ENCODE data around the gene ZSCAN31. TPM values are rescaled to one million over a fixed set of nuclear protein-coding genes. Genes with fewer than 3 reads are reported as not detected.

The ZSCAN31 gene
- total and polyA plus RNA-seq, 9 of the 15 experiments (the other 6 are each of a cell fraction or from before 2014, with no cell fraction given): 3.9 to 12.1 (median 7.0) TPM

GRCh38 chr6:28353981-28354676 lies 18.2 kb upstream of the ZSCAN31 start (continued):
- TF ChIP-seq, protein P1, sequence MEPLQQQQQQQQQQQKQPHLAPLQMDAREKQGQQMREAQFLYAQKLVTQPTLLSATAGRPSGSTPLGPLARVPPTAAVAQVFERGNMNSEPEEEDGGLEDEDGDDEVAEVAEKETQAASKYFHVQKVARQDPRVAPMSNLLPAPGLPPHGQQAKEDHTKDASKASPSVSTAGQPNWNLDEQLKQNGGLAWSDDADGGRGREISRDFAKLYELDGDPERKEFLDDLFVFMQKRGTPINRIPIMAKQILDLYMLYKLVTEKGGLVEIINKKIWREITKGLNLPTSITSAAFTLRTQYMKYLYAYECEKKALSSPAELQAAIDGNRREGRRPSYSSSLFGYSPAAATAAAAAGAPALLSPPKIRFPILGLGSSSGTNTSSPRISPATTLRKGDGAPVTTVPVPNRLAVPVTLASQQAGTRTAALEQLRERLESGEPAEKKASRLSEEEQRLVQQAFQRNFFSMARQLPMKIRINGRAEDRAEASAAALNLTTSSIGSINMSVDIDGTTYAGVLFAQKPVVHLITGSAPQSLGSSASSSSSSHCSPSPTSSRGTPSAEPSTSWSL (CRISPR knock-in tag; IDR thresholded peaks at IDR 0.05; ENCODE audit: borderline replicate concordance): peak; percentile 98; the same call in 1 of the 2 replicates
- TF ChIP-seq RB1 (IDR thresholded peaks at IDR 0.05; ENCODE audit: low read depth) (no peak), THAP7 (CRISPR knock-in tag; IDR thresholded peaks at IDR 0.05) (no peak), ZNF551 (CRISPR knock-in tag; IDR thresholded peaks at IDR 0.05) (no peak), TBP (optimal IDR thresholded peaks at IDR 0.05; ENCODE audit: low read depth, low read length) (peak; percentile 31), CREB3L1 (IDR thresholded peaks at IDR 0.05; ENCODE audit: borderline replicate concordance, low read depth) (peak; percentile 24; the same call in 1 of the 2 replicates), RBM14 (IDR thresholded peaks at IDR 0.05; ENCODE audit: borderline replicate concordance, insufficient read depth, low read depth, low read length) (no peak), PHF21A (IDR thresholded peaks at IDR 0.05; ENCODE audit: borderline replicate concordance, low read depth) (no peak), ZNF431 (CRISPR knock-in tag; IDR thresholded peaks at IDR 0.05) (no peak), ZBTB8A (IDR thresholded peaks at IDR 0.05; ENCODE audit: partially characterized antibody) (no peak), MYC (IDR thresholded peaks at IDR 0.05; ENCODE audit: low read depth, low read length) (peak; percentile 34; the same call in 1 of the 2 replicates), MYC (CRISPR knock-in tag; IDR thresholded peaks at IDR 0.05; ENCODE audit: borderline replicate concordance, low read depth) (peak; percentile 96), ZNF324 (CRISPR knock-in tag; IDR thresholded peaks at IDR 0.05) (peak; percentile 81), SRSF9 (IDR thresholded peaks at IDR 0.05; ENCODE audit: borderline replicate concordance, low read depth, low read length) (no peak), HMGN3 (IDR thresholded peaks at IDR 0.05; ENCODE audit: borderline replicate concordance, extremely low read depth, insufficient read length, low read depth, low read length) (no peak), ARHGAP35 (IDR thresholded peaks at IDR 0.05; ENCODE audit: partially characterized antibody) (no peak), KAT7 (CRISPR knock-in tag; IDR thresholded peaks at IDR 0.05; ENCODE audit: borderline replicate concordance) (no peak), ZNF134 (CRISPR knock-in tag; conservative IDR thresholded peaks at IDR 0.05) (peak; percentile 86), ZNF146 (CRISPR knock-in tag; IDR thresholded peaks at IDR 0.05; ENCODE audit: unreplicated experiment) (no peak)
- TF ChIP-seq, protein P2, sequence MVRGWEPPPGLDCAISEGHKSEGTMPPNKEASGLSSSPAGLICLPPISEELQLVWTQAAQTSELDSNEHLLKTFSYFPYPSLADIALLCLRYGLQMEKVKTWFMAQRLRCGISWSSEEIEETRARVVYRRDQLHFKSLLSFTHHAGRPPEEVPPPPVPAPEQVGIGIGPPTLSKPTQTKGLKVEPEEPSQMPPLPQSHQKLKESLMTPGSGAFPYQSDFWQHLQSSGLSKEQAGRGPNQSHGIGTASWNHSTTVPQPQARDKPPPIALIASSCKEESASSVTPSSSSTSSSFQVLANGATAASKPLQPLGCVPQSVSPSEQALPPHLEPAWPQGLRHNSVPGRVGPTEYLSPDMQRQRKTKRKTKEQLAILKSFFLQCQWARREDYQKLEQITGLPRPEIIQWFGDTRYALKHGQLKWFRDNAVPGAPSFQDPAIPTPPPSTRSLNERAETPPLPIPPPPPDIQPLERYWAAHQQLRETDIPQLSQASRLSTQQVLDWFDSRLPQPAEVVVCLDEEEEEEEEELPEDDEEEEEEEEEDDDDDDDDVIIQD (CRISPR knock-in tag; IDR thresholded peaks at IDR 0.05): peak; percentile 92

All from K562 (cell line).